Gastrocnemius medialis (tissue), 4 donors: ENCODE results near the gene ST14.

ENCODE experiments used
- CTCF ChIP-seq, 5 experiments: fragments of 450-650 bp in 3 of 5; fragments of 200-600 bp in 2 of 5; sonication (generic) in 2 of 5; IDR thresholded peaks in 4 of 5; conservative IDR thresholded peaks in 1 of 5; 1 replicate in 4 of 5; 2 replicates in 1 of 5; pipeline ENCODE4 v1.5.1; 2016 to 2019; ENCODE audit warnings: antibody characterized with exemption in 5 of 5, mild to moderate bottlenecking in 3 of 5, moderate library complexity in 3 of 5
- POLR2A ChIP-seq, 2 donors: fragments of 450-650 bp; IDR thresholded peaks; one replicate each; pipeline ENCODE4 v1.6.1; 2017; ENCODE audit warnings: antibody characterized with exemption in 2 of 2, mild to moderate bottlenecking in 2 of 2, moderate library complexity in 2 of 2

GRCh38 chr11:130121445-130121978 lies 38.1 kb upstream of the ST14 start:
- no peak for TF ChIP-seq CTCF (IDR thresholded peaks at IDR 0.05 in 4 of 5, conservative IDR thresholded peaks at IDR 0.05 in 1 of 5)
- TF ChIP-seq POLR2A (IDR thresholded peaks at IDR 0.05), result no peak
